ENCODE data around the gene PPEF1. TPM values are rescaled to one million over a fixed set of nuclear protein-coding genes. Genes with fewer than 3 reads are reported as not detected.

The PPEF1 gene
- total RNA-seq, 6 experiments from 2014 or later, result not detected

DNA sequence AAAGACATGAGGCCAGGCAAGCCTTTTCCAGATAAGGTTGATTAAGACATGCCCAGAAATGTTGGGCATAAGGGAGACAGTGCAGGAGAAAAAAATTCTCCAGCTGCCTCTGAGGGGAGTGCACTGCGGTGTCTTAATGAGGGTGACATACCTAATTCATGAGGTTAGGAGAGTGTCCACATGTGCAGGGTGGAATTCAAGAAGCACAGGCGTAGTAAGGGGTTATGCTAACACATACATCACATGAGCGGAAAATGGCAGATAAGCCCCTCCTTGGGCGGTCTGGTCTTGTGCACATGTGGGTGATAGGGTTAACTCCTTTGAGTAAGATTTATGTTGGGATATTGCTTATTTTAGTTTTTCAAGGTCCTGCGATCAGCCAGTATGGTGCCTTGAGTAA lies 154.1 kb downstream of the PPEF1 start:
- Mint-ChIP-seq H3K4me1 (ENCODE audit: low read depth) (no peaks in the 10 kb centered on the region), H3K27me3 (ENCODE audit: insufficient read depth) (peaks cover 5% of the 10 kb centered on the region), H3K27ac (no peak overlapping the region), H3K4me3 (no peak overlapping the region), H3K36me3 (ENCODE audit: low read depth) (no peaks in the 10 kb centered on the region), H3K9me3 (no peaks in the 10 kb centered on the region)
- DNase-seq, result no peak
- TF ChIP-seq, protein P1, sequence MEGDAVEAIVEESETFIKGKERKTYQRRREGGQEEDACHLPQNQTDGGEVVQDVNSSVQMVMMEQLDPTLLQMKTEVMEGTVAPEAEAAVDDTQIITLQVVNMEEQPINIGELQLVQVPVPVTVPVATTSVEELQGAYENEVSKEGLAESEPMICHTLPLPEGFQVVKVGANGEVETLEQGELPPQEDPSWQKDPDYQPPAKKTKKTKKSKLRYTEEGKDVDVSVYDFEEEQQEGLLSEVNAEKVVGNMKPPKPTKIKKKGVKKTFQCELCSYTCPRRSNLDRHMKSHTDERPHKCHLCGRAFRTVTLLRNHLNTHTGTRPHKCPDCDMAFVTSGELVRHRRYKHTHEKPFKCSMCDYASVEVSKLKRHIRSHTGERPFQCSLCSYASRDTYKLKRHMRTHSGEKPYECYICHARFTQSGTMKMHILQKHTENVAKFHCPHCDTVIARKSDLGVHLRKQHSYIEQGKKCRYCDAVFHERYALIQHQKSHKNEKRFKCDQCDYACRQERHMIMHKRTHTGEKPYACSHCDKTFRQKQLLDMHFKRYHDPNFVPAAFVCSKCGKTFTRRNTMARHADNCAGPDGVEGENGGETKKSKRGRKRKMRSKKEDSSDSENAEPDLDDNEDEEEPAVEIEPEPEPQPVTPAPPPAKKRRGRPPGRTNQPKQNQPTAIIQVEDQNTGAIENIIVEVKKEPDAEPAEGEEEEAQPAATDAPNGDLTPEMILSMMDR (IDR thresholded peaks at IDR 0.05), result no peak

- Mint-ChIP-seq H3K4me1 (ENCODE audit: low read depth) (no peaks in the 10 kb centered on the region), H3K9me3 (no peaks in the 10 kb centered on the region), H3K27me3 (ENCODE audit: insufficient read depth) (peaks cover 8% of the 10 kb centered on the region), H3K27ac (no peak overlapping the region), H3K36me3 (ENCODE audit: low read depth) (no peaks in the 10 kb centered on the region), H3K4me3 (no peak overlapping the region)
- TF ChIP-seq, protein P1 (IDR thresholded peaks at IDR 0.05), result no peak
- no peak for DNase-seq
These were observed 157.0 kb downstream of the PPEF1 start for GRCh38 chrX:18864390-18864920.

DNA sequence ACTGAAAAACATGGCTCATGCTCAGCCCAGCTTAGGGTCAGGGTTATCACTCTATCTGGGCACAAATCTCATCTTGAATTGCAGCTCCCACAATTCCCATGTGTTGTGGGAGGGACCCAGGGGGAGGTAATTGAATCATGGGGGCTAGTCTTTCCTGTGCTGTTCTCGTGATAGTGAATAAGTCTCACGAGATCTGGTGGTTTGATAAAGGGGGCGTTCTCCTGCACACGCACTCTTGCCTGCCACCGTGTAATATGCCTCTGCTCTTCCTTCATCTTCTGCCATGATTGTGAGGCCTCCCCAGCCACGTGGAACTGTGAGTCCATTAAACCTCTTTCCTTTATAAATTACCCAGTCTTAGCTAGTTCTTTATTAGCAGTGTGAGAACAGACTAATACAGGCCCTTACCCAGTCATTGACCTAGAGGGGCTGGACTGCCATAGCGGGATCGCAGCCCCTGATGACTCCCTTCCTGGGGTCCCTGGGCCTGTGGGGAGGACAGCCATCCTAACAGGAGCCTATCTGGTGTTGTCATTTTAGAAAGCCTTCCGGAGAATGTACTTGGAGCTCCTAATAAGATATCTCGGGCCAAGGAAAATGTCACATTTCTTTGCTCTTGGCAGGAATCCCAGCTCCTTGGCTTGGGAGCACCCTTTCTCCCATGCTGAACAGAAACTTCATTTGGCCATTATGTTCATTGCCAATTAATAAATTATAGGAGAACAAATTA lies 163.9 kb downstream of the PPEF1 start:
- TF ChIP-seq, protein P1 (IDR thresholded peaks at IDR 0.05), result no peak
- Mint-ChIP-seq H3K27me3 (ENCODE audit: insufficient read depth) (peaks cover 16% of the 10 kb centered on the region), H3K36me3 (ENCODE audit: low read depth) (no peaks in the 10 kb centered on the region), H3K27ac (no peak overlapping the region), H3K9me3 (no peaks in the 10 kb centered on the region), H3K4me1 (ENCODE audit: low read depth) (peaks cover 10% of the 10 kb centered on the region), H3K4me3 (no peak overlapping the region)
- DNase-seq, result no peak

GRCh38 chrX:18871970-18872369 lies 164.5 kb downstream of the PPEF1 start:
- H3K27ac Mint-ChIP-seq, result no peak overlapping the region
- peaks cover 22% of the 10 kb centered on the region for H3K27me3 Mint-ChIP-seq (ENCODE audit: insufficient read depth)
- no peaks in the 10 kb centered on the region for H3K9me3 Mint-ChIP-seq
- no peak for DNase-seq
- TF ChIP-seq, protein P1 (IDR thresholded peaks at IDR 0.05), result no peak
- peaks cover 10% of the 10 kb centered on the region for H3K4me1 Mint-ChIP-seq (ENCODE audit: low read depth)
- no peaks in the 10 kb centered on the region for H3K36me3 Mint-ChIP-seq (ENCODE audit: low read depth)
- H3K4me3 Mint-ChIP-seq, result no peak overlapping the region

- H3K27me3 Mint-ChIP-seq (ENCODE audit: insufficient read depth), result peaks cover 24% of the 10 kb centered on the region
- 0 out of 2 replicates have a peak overlapping the region, but pooled peaks have one; percentile 26 for H3K27ac Mint-ChIP-seq
- peaks cover 10% of the 10 kb centered on the region for H3K4me1 Mint-ChIP-seq (ENCODE audit: low read depth)
- no peaks in the 10 kb centered on the region for H3K9me3 Mint-ChIP-seq
- TF ChIP-seq, protein P1 (IDR thresholded peaks at IDR 0.05), result no peak
- no peak for DNase-seq
- H3K4me3 Mint-ChIP-seq, result no peak overlapping the region
- no peaks in the 10 kb centered on the region for H3K36me3 Mint-ChIP-seq (ENCODE audit: low read depth)
These were observed 165.2 kb downstream of the PPEF1 start for GRCh38 chrX:18872621-18873020.

All from HFFc6 (cell line).